GM23248 (cell line): ENCODE measurements around the gene HECTD2.

ENCODE experiments used
- EZH2 ChIP-seq: fragments of 200-600 bp; sonication (generic); IDR thresholded peaks from 2 replicates; pipeline ENCODE4 v1.6.1; 2018; ENCODE audit warnings: antibody characterized with exemption, mild to moderate bottlenecking; ENCODE audit not compliant: insufficient read depth, poor library complexity, severe bottlenecking
- EZH2phosphoT487 ChIP-seq: fragments of 200-600 bp; sonication (generic); IDR thresholded peaks from 2 replicates; pipeline ENCODE4 v1.6.1; 2018; ENCODE audit warnings: antibody characterized with exemption, moderate library complexity, mild to moderate bottlenecking, low read depth; ENCODE audit not compliant: insufficient read depth

- TF ChIP-seq EZH2phosphoT487 (no peak), EZH2 (no peak)
Observed at GRCh38 chr10:91467114-91467513, 57.0 kb downstream of the HECTD2 start.
